DMS 273 (cell line): ENCODE data around the gene SPATA6L.
"Not testable (repeated sequence)": the region's sequence is repeated elsewhere in the genome, so short reads cannot be mapped to it uniquely, and the experiment has no call there.

Experiments
- DNase-seq: peaks from one replicate; lab custom pipeline; 2025; ENCODE audit not compliant: unreplicated experiment; lab: John Stamatoyannopoulos, UW

The SPATA6L gene

DNA sequence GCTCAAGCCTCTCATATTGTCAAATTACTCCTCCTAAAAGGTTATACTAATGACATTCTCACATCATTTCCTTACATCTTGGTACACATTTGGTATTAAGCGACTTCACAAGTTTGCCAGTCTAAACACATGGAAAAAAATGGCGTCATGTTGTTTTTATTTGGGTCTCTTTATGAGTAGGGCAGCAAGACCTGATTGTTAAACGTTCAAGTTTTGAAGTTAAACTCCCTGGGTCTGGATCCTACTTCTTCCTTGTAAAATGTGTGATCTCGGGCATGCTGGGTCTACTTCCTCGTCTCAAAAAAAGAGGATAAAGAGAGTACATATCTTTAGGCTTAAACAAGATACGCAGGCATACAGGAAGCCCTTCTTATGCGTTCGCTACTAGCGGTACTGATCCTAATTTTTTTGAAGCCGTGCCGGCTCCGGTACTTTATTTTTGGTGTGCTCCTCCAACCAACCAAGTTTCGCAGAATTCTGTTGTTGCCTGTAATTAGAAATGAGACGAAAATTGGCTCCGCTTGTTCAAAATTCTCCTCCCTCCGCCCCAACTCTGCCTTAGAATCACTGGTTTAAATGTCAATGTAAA lies 12.5 kb upstream of the SPATA6L start:
- DNase-seq = peak; percentile 68

DNA sequence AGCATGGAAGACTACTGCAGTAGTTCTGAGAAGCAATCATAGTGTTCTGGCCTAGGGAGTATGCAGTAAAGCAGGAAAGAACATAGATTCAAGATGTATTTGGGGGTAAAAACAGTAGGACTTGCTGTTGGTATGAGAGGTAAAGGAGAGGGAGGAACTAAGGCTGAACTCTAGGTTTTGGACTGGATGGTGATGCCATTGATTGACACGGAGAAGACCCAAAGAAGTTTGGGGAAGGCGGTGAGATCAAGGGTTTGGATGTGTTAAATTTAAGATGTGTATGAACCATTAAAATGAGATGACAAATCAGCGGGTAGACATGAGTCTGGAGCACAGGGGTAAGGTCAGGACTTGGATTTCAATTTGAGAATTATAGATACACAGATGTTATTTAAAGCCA lies 11.1 kb upstream of the SPATA6L start:
- DNase-seq = no peak

- peak; percentile 6 for DNase-seq
These were observed 8.5 kb upstream of the SPATA6L start for GRCh38 chr9:4674783-4675182.

GRCh38 chr9:4671737-4672136 lies 5.5 kb upstream of the SPATA6L start:
- no peak for DNase-seq

DNA sequence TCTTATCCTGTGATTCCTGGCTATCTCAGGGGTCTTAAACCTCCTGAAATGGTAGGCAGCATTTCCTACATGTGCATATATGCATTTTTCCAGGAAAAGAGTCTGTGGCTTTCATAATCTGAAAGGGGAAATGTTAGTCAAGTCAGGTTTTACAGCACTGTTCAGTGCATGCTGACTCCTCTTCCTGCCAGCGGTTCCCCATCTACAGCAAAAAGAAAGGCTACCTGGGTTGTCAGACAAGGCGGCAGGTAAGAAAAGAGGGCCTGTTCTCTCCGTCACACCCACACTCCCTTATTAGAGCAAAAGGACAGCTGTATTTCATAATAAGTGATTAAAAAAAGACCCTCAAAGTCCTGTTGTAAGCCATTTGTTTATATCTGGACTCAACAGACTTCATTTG lies 4.3 kb upstream of the SPATA6L start:
- DNase-seq = no peak

- no peak for DNase-seq
These were observed 3.6 kb upstream of the SPATA6L start for GRCh38 chr9:4669890-4670289.

DNA sequence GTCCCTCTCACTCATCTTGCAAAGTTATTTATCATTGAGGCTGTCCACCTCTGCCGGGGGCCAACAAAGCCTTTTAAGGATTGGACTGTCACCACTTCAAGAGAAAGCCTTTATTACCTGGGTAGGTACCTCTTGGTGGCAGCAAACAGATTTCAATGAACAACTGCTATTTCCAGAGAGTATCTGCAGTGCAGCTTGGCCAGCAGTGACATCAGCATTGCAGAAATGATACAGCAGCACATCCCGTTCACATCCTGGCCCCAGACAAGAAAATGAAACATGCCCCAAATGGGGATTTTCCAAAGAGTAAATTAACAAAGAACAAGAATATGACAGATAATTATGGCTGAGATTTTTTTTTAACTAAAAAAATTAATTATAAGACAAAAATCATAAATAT lies 2.3 kb upstream of the SPATA6L start:
- DNase-seq = no peak

- DNase-seq = no peak
These were observed 1.4 kb upstream of the SPATA6L start for GRCh38 chr9:4667681-4668080.

GRCh38 chr9:4665357-4665756 lies 923 bp downstream of the SPATA6L start:
- DNase-seq = peak; percentile 29

- DNase-seq = no peak
These were observed 2.3 kb downstream of the SPATA6L start for GRCh38 chr9:4663956-4664355.

DNA sequence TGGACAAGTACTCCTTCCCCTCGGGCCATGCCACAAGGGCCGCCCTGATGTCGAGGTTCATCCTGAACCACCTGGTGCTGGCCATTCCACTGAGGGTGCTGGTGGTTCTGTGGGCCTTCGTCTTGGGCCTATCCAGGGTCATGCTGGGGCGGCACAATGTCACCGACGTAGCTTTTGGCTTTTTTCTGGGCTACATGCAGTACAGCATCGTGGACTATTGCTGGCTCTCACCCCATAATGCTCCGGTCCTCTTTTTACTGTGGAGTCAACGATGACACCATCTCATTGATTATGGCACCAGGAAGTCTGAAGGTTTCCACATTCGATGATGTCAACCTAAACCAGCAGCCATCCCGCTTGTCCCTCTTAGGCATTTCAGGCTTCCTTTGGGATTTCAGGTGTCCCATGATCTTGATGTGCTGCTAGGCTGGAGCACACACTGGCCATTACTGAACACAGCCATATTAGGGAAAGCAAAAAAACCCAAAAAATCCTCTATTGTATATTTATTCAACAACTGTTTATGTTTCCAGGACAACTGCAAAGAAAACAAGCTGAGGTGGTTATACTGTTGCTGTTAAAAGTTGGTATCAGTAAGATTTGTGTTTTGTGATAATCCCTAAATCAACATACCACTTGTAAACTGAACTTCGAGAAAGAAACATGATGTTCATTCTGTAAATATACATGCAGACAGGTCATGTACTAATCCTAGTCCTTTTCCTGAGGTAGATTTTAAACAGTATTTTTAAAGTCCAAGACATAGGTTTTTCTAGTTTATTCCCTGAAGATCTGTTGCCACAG lies 3.1 kb downstream of the SPATA6L start:
- DNase-seq = peak; percentile 40

DNA sequence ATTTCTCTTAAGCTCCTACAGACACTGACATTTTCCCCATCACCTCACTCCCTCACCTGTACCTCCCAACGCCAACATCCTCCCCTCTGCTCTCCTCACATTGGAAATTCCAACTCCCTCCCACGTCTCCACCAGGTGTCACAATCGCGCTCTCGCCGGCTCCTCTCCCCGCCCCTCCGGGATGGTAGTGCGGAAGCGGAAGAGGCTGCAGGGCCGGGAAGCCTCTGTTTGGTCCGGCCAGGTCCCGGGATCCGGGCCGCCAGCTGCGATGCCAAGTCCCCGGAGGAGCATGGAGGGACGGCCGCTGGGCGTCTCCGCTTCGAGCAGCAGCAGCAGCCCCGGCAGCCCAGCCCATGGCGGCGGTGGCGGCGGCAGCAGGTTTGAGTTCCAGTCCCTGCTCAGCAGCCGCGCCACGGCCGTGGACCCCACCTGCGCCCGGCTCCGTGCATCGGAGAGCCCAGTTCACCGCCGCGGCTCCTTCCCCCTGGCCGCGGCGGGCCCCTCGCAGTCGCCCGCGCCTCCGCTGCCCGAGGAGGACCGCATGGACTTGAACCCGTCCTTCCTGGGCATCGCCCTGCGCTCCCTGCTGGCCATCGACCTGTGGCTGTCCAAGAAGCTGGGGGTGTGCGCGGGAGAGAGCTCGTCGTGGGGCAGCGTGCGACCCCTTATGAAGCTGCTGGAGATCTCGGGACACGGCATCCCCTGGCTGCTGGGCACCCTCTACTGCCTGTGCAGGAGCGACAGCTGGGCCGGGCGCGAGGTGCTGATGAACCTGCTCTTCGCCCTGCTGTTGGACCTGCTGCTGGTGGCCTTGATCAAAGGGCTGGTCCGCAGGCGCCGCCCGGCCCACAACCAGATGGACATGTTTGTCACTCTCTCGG lies 3.9 kb downstream of the SPATA6L start, which contains the start of gene PLPP6:
TSS of gene PLPP6 (plus strand) at position 187 of the 881 bp plus-strand sequence. CDS start at position 269, 82 bp downstream.
- DNase-seq = peak; percentile 94

DNA sequence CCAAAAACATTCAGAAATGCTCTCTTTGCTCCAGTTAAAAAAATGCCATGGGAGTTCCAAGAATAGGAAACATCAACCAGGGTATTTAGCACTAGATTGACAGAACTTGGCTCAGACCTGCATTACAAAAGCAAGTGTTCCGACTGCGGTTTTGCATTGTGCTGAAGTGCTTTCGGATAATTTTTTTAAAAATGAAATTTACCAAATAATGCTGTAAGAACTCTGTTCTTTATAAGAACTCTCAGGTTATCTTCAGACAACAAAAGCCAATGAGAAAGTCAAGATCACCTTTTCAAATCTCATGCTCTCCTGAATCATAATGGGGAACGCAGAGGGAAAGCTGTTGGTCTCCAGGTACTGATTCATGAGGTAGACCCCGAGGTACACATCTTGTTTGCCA lies 4.7 kb downstream of the SPATA6L start:
- DNase-seq = no peak

GRCh38 chr9:4661165-4661564 lies 5.1 kb downstream of the SPATA6L start:
- no peak for DNase-seq

GRCh38 chr9:4660665-4661064 lies 5.6 kb downstream of the SPATA6L start:
- not testable (repeated sequence) for DNase-seq

- DNase-seq = no peak
These were observed 8.7 kb downstream of the SPATA6L start for GRCh38 chr9:4657426-4658159.

DNA sequence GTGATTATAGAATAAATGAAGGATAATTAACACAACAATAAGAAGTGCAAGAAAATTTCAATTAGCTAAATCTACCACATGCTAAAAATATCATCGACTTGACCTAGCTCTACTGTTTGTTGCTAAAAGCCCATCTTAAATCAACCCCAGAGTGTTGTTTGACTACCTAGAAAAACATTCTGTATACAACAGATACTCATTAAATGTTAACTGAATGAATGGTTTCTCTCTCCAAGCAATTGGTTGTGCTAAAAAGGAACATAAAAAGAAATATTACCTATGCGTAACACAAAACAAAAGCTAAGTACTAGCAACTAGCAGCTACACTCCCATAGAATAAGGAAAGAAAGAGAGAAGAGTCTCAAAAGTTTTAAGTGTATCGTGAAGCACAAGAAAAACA lies 9.7 kb downstream of the SPATA6L start:
- DNase-seq = no peak

DNA sequence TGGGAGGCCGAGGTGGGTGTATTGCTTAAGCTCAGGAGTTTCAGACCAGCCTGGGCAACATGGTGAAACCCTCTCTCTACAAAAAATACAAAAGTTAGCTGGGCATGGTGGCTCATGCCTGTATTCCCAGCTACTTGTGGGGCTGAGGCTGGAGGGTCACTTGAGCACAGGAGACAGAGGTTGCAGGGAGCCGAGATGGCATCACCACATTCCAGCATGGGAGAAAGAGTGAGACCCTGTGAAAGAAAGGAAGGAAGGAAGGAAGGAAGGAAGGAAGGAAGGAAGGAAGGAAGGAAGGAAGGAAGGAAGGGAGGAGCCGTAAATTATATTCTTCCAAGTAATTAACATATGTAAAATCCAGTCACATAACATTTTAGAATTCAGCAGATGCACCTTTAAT lies 10.1 kb downstream of the SPATA6L start:
- DNase-seq = not testable (repeated sequence)

DNA sequence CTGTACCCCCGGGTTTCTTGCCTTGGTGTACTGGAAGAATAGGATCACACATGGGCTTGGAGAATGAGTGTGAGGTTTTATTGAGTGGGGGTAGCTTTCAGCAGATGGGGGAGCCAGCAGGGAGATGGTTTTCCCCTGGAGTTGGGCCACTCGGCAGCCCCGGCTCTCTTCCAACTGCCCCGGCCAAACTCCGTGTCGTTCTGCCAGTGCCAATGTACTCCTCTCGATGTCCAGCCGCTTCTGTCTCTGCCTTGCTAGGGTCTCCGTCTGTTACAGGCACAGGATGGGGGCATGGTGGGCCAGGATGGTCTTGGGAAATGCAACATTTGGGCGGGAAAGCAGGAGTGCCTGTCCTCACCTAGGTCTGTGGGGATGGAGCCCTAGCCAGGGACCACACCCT lies 11.7 kb downstream of the SPATA6L start:
- no peak for DNase-seq

DNA sequence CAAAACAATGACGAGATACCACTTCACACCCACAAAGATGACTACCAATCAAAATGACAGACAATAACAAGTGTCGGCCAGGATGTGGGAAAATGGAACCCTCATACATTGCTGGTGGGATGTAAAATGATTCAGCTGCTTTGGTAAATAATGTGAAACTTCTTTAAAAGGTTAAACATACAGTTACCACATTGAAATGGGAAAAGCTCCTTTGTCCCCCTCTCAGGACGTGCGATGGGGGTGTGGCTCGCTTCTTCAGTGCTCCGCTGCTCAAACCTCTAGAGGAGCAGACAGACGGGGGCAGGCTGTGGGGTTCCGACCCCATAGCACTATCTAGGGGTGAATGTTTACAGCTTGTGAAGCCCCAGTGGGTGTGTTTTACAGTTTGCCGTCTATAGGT lies 12.2 kb downstream of the SPATA6L start:
- no peak for DNase-seq

DNA sequence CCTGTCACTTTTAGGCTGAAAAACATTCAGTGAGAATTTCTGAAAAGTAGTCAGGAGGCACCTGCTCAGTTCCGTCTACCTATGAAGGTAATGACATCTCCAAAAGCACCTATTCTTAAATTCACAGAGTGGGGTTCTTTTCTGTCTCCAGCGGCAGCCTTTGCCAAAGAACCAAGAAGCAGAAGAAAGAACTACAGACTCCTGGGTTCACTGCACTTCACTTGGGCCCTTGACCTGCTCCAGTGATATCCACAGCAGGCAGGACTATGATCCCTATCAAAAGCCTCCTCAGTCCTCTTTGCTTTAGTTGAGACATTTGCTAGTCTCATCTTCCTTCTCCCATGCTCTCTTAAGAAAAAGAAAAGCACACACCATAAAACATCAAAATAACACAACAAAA lies 23.9 kb downstream of the SPATA6L start:
- DNase-seq = no peak
